Mesodermal cell (in vitro differentiated cells): Measurements from ENCODE around the gene VWA8.
"Not testable (repeated sequence)": the region's sequence is repeated elsewhere in the genome, so short reads cannot be mapped to it uniquely, and the experiment has no call there.

Experiments
- H3K27ac ChIP-seq: 2 replicates; pipeline ENCODE4 v1.7.0; 2013; ENCODE audit warnings: mild to moderate bottlenecking, low read depth, low read length, moderate library complexity; ENCODE audit not compliant: severe bottlenecking
- H3K36me3 ChIP-seq: 2 replicates; pipeline ENCODE4 v1.7.1; 2013; ENCODE audit warnings: mild to moderate bottlenecking, low read length, moderate library complexity; ENCODE audit not compliant: control insufficient read depth, insufficient read depth
- H3K4me1 ChIP-seq: one replicate; pipeline ENCODE4 v1.7.1; 2013; ENCODE audit warnings: mild to moderate bottlenecking, low read length; ENCODE audit not compliant: insufficient read depth, control insufficient read depth, poor library complexity, severe bottlenecking
- H3K4me3 ChIP-seq: 2 replicates; pipeline ENCODE4 v1.7.0; 2013; ENCODE audit warnings: low read length, control low read depth, mild to moderate bottlenecking; ENCODE audit not compliant: insufficient read depth, poor library complexity, severe bottlenecking; ENCODE audit errors: extremely low read depth
- H3K9me3 ChIP-seq: 2 replicates; pipeline ENCODE4 v1.7.1; 2013; ENCODE audit warnings: mild to moderate bottlenecking, low read length, moderate library complexity; ENCODE audit not compliant: control insufficient read depth
- WGBS, 2 experiments: methylation state at CpG; one replicate each; pipeline ENCODE4 v1.1.5; 2013; ENCODE audit warnings: missing lambda C conversion rate in 2 of 2; ENCODE audit not compliant: insufficient coverage in 2 of 2; 5-methylcytosine and 5-hydroxymethylcytosine counted together

The VWA8 gene

GRCh38 chr13:41746259-41746658, 214.7 kb downstream of the VWA8 start:
- no peaks in the 10 kb centered on the region for H3K4me1 ChIP-seq
- 93 to 100% methylated on average over 1 to 2 of the region's 2 CpGs for WGBS, 2 experiments
- no peak overlapping the region for H3K27ac ChIP-seq
- H3K36me3 ChIP-seq: no peaks in the 10 kb centered on the region
- no peaks in the 10 kb centered on the region for H3K9me3 ChIP-seq
- H3K4me3 ChIP-seq: no peak overlapping the region

- 100% methylated on average over 1 of the region's 3 CpGs; no CpG with 5 or more reads in 1 of the 2 experiments for WGBS, 2 experiments
- not testable (repeated sequence) for H3K9me3 ChIP-seq, H3K4me3 ChIP-seq, H3K27ac ChIP-seq, H3K4me1 ChIP-seq, H3K36me3 ChIP-seq
Observed at GRCh38 chr13:41745496-41745895, 215.4 kb downstream of the VWA8 start.

DNA sequence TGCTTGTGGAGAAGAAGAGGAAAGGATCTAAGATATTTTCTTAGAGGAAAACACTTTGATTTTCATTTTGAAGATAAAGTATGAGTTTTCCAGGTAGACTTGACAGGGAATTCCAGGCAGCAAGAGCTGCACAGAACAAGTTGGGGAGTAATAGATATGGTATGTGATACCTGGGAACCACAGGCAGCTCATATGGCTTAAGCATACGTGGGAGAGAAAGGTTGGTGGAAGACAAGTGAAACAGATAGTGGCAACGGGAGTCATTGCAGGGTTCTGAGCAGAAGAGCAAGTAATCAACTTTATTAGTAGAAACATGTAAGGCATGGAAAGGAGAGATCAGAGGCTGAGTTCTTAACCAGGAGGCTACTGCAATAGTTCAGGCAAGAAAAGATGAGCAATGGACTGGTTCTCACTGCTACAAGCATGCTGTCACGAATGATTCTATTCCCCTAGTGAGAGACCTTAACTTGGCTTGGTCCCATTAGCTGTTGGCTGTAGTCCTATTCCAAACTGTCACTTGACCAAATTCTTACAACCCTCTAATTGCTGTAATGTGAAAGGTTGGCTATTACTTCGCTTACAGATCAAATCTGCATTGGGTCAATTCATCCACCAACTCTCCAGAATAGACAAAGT, 217.9 kb downstream of the VWA8 start:
- H3K4me3 ChIP-seq: no peak overlapping the region
- no peaks in the 10 kb centered on the region for H3K9me3 ChIP-seq
- WGBS, 2 experiments: 90 to 100% methylated on average over 3 of the region's 4 CpGs
- H3K27ac ChIP-seq: no peak overlapping the region
- no peaks in the 10 kb centered on the region for H3K36me3 ChIP-seq
- H3K4me1 ChIP-seq: no peaks in the 10 kb centered on the region

DNA sequence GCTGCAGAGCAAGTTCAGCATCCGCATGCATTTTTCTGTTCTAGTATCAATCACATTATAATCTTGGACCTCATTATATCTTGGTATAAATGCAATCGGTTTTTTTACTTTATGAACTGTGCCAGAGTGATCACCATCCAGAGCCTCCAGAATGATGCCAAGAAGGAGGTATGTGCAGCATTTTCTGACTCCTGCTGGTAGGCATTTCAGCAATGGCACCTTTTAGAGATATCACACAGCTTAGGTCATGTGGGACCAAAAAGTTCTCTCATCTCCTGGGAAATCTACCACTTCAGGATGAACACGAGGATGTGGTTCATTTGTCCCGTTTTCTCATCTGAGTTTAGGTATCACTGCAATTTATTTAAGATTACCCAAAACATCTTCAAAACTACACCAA, 220.4 kb downstream of the VWA8 start:
- Histone ChIP-seq H3K36me3 (no peaks in the 10 kb centered on the region), H3K4me3 (no peak overlapping the region), H3K27ac (no peak overlapping the region), H3K4me1 (no peaks in the 10 kb centered on the region), H3K9me3 (no peaks in the 10 kb centered on the region)
- WGBS, 2 experiments: 95% methylated on average over 3 of the region's 4 CpGs; no CpG with 5 or more reads in 1 of the 2 experiments

DNA sequence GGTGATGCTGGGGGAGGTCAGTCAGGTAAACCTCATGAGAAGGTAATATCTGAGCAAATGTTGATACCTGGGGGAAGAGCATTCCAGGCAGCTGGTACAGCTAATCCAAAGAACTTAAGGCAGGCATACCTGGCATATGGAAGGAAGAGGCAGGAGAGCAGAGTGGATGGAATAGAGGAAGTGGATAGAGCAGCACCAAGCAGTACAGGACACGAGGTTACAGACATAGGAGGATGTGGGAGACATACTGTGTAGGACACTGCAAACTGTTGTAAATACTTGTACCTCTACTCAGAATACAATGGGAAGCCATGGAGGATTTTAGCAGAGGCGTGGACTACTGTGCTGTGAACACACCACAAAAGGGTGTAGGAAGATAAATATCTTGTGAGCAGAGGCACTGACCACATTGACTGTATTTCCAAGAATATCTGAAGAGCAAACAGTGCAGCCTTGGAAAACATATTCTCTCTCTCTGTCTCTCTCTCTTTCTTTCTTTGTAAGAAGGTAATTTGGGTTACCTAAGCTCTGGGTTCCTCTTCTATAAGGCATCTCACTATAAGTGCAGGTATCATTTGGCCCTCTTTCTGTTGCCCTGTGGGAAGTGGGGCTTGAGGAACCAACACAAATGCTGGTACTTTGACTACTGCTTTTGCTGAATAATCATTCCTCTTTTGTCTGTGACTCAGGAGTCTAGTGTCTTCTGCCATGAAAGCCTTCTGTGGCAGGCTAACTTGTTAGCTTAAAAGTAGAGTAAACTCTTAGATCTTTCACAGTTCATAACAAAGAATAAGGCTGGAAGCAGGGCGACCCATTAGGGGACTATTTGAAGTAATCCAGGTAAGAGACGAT, 238.0 kb downstream of the VWA8 start:
- 87 to 94% methylated on average over 3 to 4 of the region's 4 CpGs for WGBS, 2 experiments
- Histone ChIP-seq H3K36me3 (no peaks in the 10 kb centered on the region), H3K4me1 (no peaks in the 10 kb centered on the region), H3K9me3 (no peaks in the 10 kb centered on the region), H3K27ac (no peak overlapping the region), H3K4me3 (no peak overlapping the region)

DNA sequence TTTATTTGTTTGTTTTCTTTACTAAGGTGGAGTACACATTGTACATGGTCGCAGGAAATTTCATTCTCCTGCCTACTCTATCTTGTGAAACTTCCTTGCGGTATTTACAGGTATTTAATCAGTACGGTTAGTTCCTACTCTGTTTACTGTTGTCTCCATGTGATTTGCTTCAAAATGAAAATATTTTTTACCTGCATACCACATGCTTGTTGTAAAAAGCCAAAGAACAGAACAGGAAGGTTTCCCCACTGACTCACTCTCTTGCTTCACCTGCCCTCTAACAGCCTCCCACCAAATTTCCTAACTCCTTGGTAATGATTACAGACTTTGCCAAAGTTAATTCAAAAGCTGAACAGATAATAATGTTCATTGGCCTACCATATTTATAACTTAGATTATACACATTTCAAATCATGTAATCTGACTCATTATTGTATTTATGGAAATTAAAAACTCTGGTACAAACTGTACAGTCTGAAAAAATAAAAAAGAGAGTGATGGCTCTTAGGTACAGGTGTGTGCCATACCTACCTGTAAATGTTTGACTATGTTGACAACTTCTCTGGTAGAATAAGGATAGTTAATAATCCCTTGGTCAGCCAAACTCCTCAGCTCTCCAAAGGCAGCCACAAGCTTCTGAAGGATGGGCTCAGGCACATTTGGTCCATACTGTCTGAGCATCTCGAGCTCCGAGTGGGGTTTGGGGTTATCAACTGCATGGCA, 239.9 kb downstream of the VWA8 start:
- no peaks in the 10 kb centered on the region for H3K9me3 ChIP-seq
- H3K36me3 ChIP-seq: no peaks in the 10 kb centered on the region
- no peak overlapping the region for H3K27ac ChIP-seq
- H3K4me1 ChIP-seq: no peaks in the 10 kb centered on the region
- no CpG with 5 or more reads among the region's 5 CpGs for WGBS, 2 experiments
- no peak overlapping the region for H3K4me3 ChIP-seq

- WGBS, 2 experiments: no CpG with 5 or more reads among the region's 1 CpG
Observed at GRCh38 chr13:41716236-41716635, 244.7 kb downstream of the VWA8 start.

DNA sequence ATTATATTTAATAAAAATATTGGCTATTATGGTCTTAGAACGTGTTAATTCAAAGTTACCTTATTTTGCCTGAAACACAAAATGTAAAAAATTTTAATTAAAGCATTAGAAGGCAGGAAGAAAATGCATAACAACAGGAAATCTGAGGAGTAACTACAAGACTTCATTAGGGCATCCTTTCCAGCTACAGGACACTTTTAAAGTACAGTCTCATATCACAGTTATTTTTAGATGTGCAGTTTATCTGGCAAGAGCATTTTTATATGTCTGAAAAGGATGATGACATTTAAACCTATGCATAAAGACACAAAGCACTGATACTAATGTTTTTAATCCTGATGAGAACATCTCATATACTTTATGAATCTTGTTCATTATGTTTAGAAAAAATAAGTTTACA, 247.5 kb downstream of the VWA8 start:
- Histone ChIP-seq H3K9me3 (no peaks in the 10 kb centered on the region), H3K4me1 (no peaks in the 10 kb centered on the region), H3K4me3 (no peak overlapping the region), H3K36me3 (no peaks in the 10 kb centered on the region), H3K27ac (no peak overlapping the region)
- WGBS, 2 experiments: no CpG with 5 or more reads among the region's 1 CpG

More at GRCh38 chr13:41716236-41716635, 244.7 kb downstream of the VWA8 start:
- Histone ChIP-seq H3K36me3 (no peaks in the 10 kb centered on the region), H3K27ac (no peak overlapping the region), H3K4me1 (no peaks in the 10 kb centered on the region), H3K4me3 (no peak overlapping the region), H3K9me3 (no peaks in the 10 kb centered on the region)

DNA sequence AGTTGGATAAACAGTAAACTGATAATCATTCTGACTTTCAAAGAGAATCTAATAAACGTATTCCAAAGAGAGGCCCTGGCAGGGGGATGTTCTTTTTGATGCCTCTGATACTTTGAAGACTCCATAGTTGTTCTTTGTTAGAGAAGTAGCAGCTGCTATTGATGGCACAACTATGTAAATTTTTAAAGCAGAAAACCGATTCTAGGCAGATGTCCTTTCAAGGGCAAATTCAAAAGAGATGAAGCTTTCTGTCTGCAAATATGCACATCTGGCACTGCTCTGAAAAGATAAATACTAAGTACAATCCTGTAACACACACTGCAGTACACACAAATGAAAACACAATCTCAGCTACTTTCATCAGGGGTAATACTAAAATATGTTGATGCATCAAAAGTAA, 250.1 kb downstream of the VWA8 start:
- no peak overlapping the region for H3K4me3 ChIP-seq
- H3K9me3 ChIP-seq: no peaks in the 10 kb centered on the region
- 40 to 69% methylated on average over 1 to 2 of the region's 2 CpGs for WGBS, 2 experiments

GRCh38 chr13:41709511-41709910, 251.4 kb downstream of the VWA8 start:
- no peak overlapping the region for H3K4me3 ChIP-seq
- no peak overlapping the region for H3K27ac ChIP-seq
- H3K4me1 ChIP-seq: no peaks in the 10 kb centered on the region
- H3K9me3 ChIP-seq: no peaks in the 10 kb centered on the region
- H3K36me3 ChIP-seq: no peaks in the 10 kb centered on the region

More for the DNA sequence above, 250.1 kb downstream of the VWA8 start:
- Histone ChIP-seq H3K36me3 (no peaks in the 10 kb centered on the region), H3K4me1 (no peaks in the 10 kb centered on the region), H3K27ac (no peak overlapping the region)
